Uterus (tissue), 2 donors: Measurements from ENCODE around the gene HOXB8.

Experiments
- CTCF ChIP-seq, 4 experiments: fragments of 200-600 bp in 2 of 4; fragments of 450-650 bp in 2 of 4; sonication (generic) in 2 of 4; IDR thresholded peaks; one replicate each; pipeline ENCODE4 v1.5.1; 2016 to 2019; ENCODE audit warnings: antibody characterized with exemption in 4 of 4, mild to moderate bottlenecking in 2 of 4, moderate library complexity in 1 of 4
- POLR2A ChIP-seq, 2 donors: fragments of 450-650 bp; IDR thresholded peaks; one replicate each; pipeline ENCODE4 v1.6.1; 2016; ENCODE audit warnings: antibody characterized with exemption in 2 of 2, mild to moderate bottlenecking in 1 of 2, moderate library complexity in 1 of 2

GRCh38 chr17:48613862-48614694, 1.0 kb downstream of the HOXB8 start:
- no peak for TF ChIP-seq CTCF (IDR thresholded peaks at IDR 0.05)
- TF ChIP-seq POLR2A (IDR thresholded peaks at IDR 0.05): no peak
